Activated naive CD8-positive, alpha-beta T cell treated with anti-CD3 and anti-CD28 coated beads, Interleukin-2, amount 10 ng/mL, durations not matched to agents 7 days and 5 days (primary cell): ENCODE data around the gene BDKRB2. TPM values are rescaled to one million over a fixed set of nuclear protein-coding genes. Genes with fewer than 3 reads are reported as not detected.

Source experiments
- ATAC-seq: fragments of 150-1000 bp; cut with Tn5 transposase; one replicate; pipeline ENCODE4 v1.10.0; 2021; ENCODE audit warnings: low read depth, moderate library complexity
- POLR2A ChIA-PET: fragments of 350-600 bp; sonication (Branson Sonifier 250); formaldehyde crosslinking; loops from one replicate; lab custom pipeline; 2021; ENCODE audit warnings: antibody characterized with exemption; lab: Charles Lee
- DNase-seq: peaks from one replicate; pipeline ENCODE4 v3.0.0; 2021
- H3K27ac Mint-ChIP-seq: one replicate; pipeline ENCODE4 v1.8.0; 2022; ENCODE audit warnings: mild to moderate bottlenecking, mixed read lengths
- H3K27me3 Mint-ChIP-seq: one replicate; pipeline ENCODE4 v1.8.0; 2022; ENCODE audit warnings: mild to moderate bottlenecking, moderate library complexity, mixed read lengths
- H3K36me3 Mint-ChIP-seq: one replicate; pipeline ENCODE4 v1.8.0; 2021; ENCODE audit warnings: mild to moderate bottlenecking, mixed read lengths
- H3K4me1 Mint-ChIP-seq: one replicate; pipeline ENCODE4 v1.8.0; 2021; ENCODE audit warnings: mixed read lengths
- H3K4me3 Mint-ChIP-seq: one replicate; pipeline ENCODE4 v1.8.0; 2022; ENCODE audit warnings: mild to moderate bottlenecking, moderate library complexity, mixed read lengths
- H3K9me3 Mint-ChIP-seq: one replicate; pipeline ENCODE4 v1.8.0; 2021; ENCODE audit warnings: mixed read lengths
- total RNA-seq, 2 experiments: library from RNA; stranded (reverse); gene quantifications; one replicate each; pipeline ENCODE4 v1.2.3, GENCODE V29; 2021

Gene BDKRB2
- total RNA-seq, 2 experiments from 2014 or later: not detected

GRCh38 chr14:96246539-96246847 is 41.9 kb downstream of the BDKRB2 start:
- H3K27me3 Mint-ChIP-seq: peaks cover 4% of the 10 kb centered on the region
- no peaks in the 10 kb centered on the region for H3K4me1 Mint-ChIP-seq
- no peaks in the 10 kb centered on the region for H3K9me3 Mint-ChIP-seq
- H3K36me3 Mint-ChIP-seq: no peaks in the 10 kb centered on the region
- no peak overlapping the region for H3K4me3 Mint-ChIP-seq
- POLR2A ChIA-PET: no interaction called here
- DNase-seq: no peak
- no peak for ATAC-seq
- H3K27ac Mint-ChIP-seq: no peak overlapping the region

DNA sequence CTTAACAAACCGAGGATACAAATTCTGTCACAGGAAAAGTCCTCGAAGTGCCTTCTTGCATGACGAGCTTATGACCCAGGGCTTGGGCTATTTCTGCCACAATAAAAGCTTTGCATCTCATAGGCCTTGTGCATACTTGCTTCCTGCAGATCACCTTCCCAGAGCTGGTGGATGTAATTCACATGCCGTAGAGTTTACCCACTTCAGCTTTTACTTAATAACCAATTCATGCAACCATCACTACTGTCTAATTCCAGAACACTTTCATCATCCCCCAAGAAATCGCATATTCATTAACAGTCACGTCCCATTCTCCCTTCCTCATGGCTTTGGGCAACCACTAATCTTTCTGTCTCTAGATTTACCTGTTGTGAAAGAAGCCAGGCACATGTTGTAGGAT is 42.4 kb downstream of the BDKRB2 start:
- Mint-ChIP-seq H3K27me3 (peaks cover 4% of the 10 kb centered on the region), H3K4me3 (no peak overlapping the region), H3K9me3 (no peaks in the 10 kb centered on the region), H3K36me3 (no peaks in the 10 kb centered on the region), H3K4me1 (no peaks in the 10 kb centered on the region), H3K27ac (no peak overlapping the region)
- no peak for DNase-seq
- no peak for ATAC-seq
- POLR2A ChIA-PET: no interaction called here

DNA sequence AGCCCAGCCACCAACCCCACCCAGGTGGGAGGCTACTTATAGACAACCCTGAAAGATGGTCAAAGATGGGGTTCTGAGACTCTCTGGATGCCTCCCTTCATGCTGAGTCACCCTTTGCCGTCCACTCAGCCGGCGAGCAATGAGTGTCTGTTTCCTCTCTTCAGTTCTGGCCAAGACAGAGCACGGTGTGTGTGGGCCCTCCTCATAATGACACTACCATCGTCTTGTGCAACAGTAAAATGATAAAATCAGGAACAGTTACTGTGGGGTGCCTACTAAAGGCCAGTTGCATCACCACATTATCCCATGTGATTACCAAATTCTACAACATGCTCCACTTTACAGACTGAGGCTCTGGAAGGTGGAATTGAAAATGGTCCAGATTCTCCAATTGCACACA is 44.4 kb downstream of the BDKRB2 start:
- DNase-seq: no peak
- POLR2A ChIA-PET: no interaction called here
- Mint-ChIP-seq H3K27ac (no peak overlapping the region), H3K36me3 (no peaks in the 10 kb centered on the region), H3K27me3 (peaks cover 4% of the 10 kb centered on the region), H3K4me1 (no peaks in the 10 kb centered on the region), H3K4me3 (no peak overlapping the region), H3K9me3 (no peaks in the 10 kb centered on the region)
- no peak for ATAC-seq

DNA sequence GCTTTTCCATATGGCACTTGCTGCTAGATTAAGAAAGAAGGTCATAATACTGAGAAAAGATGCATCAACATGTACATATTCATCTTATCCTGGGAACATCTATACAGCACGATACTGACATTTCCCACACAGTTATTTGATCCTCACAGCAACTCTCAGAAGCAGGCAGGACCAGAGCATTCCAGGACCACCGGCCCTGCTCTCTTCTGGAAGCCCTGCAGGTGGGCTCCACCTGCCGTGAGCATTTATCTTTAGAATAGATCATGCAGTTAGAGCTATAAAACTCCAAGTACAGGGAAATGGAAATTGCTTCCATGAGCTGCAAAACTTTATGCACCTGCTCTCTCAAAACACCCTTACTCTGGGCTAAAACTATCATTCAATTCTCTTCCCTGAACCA is 45.8 kb downstream of the BDKRB2 start:
- Mint-ChIP-seq H3K36me3 (no peaks in the 10 kb centered on the region), H3K4me3 (no peak overlapping the region), H3K27ac (no peak overlapping the region), H3K9me3 (no peaks in the 10 kb centered on the region), H3K4me1 (no peaks in the 10 kb centered on the region), H3K27me3 (peaks cover 4% of the 10 kb centered on the region)
- POLR2A ChIA-PET: no interaction called here
- ATAC-seq (no peak), DNase-seq (no peak)

DNA sequence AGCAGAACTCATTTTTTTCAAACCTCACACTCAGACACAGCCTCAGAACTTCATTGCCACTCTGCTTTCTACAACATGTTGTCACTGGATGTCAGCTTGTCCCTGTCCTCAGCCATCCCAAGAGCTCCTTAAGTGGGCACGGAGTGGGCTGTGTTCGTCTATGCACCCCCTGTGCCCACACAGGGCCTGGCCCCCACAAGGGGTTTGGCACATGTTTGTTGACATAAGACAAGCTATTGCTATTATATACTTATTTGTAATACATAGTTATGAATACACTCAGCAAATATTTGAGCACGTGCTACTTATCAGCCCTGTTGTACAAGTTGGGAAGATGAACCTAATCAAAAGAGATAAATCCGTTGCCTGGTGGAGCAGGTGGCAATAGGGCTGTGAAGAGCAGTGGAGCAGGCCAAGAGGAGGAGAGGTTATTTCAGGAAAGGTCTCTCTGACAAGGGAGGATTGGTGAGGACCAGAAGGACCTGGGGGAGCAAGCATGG is 47.1 kb downstream of the BDKRB2 start:
- no peak for DNase-seq

GRCh38 chr14:96252323-96252998 is 47.8 kb downstream of the BDKRB2 start:
- Mint-ChIP-seq H3K36me3 (no peaks in the 10 kb centered on the region), H3K27ac (no peak overlapping the region), H3K4me3 (no peak overlapping the region), H3K27me3 (peaks cover 9% of the 10 kb centered on the region), H3K4me1 (no peaks in the 10 kb centered on the region), H3K9me3 (no peaks in the 10 kb centered on the region)
- DNase-seq: no peak
- ATAC-seq: no peak
- POLR2A ChIA-PET: no interaction called here

More for the DNA sequence above, 47.1 kb downstream of the BDKRB2 start:
- H3K27ac Mint-ChIP-seq: no peak overlapping the region
- no peak for ATAC-seq
- no peaks in the 10 kb centered on the region for H3K36me3 Mint-ChIP-seq
- no peak overlapping the region for H3K4me3 Mint-ChIP-seq
- POLR2A ChIA-PET: no interaction called here
- H3K27me3 Mint-ChIP-seq: peaks cover 5% of the 10 kb centered on the region
- no peaks in the 10 kb centered on the region for H3K9me3 Mint-ChIP-seq
- H3K4me1 Mint-ChIP-seq: no peaks in the 10 kb centered on the region

GRCh38 chr14:96252999-96253539 is 48.4 kb downstream of the BDKRB2 start:
- ATAC-seq (no peak), DNase-seq (no peak)
- Mint-ChIP-seq H3K36me3 (no peaks in the 10 kb centered on the region), H3K4me3 (no peak overlapping the region), H3K4me1 (no peaks in the 10 kb centered on the region), H3K9me3 (no peaks in the 10 kb centered on the region), H3K27me3 (peaks cover 10% of the 10 kb centered on the region), H3K27ac (no peak overlapping the region)
- POLR2A ChIA-PET: no interaction called here

DNA sequence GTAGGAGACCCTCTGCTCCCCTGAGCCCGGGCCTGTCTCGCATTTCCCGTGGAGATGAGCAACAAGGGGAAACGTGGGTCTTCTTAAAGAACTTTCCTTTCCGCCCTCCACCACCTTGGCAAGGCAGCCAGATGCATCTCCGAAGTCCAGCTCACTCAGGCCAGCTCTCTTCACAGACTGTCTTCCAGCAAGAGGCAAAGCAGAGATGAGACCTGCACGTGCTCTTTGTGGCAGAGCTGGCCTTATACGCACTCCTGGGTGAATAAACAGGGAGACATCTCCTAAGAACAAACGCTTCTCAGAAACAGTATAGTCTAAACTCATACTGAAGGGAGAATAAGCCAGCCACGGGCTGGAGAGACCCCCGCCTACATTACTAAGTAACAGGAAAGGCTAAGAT is 50.0 kb downstream of the BDKRB2 start:
- Mint-ChIP-seq H3K27me3 (peaks cover 10% of the 10 kb centered on the region), H3K4me3 (no peak overlapping the region), H3K27ac (no peak overlapping the region), H3K9me3 (no peaks in the 10 kb centered on the region), H3K4me1 (no peaks in the 10 kb centered on the region), H3K36me3 (no peaks in the 10 kb centered on the region)
- DNase-seq: no peak
- POLR2A ChIA-PET: no interaction called here
- no peak for ATAC-seq

DNA sequence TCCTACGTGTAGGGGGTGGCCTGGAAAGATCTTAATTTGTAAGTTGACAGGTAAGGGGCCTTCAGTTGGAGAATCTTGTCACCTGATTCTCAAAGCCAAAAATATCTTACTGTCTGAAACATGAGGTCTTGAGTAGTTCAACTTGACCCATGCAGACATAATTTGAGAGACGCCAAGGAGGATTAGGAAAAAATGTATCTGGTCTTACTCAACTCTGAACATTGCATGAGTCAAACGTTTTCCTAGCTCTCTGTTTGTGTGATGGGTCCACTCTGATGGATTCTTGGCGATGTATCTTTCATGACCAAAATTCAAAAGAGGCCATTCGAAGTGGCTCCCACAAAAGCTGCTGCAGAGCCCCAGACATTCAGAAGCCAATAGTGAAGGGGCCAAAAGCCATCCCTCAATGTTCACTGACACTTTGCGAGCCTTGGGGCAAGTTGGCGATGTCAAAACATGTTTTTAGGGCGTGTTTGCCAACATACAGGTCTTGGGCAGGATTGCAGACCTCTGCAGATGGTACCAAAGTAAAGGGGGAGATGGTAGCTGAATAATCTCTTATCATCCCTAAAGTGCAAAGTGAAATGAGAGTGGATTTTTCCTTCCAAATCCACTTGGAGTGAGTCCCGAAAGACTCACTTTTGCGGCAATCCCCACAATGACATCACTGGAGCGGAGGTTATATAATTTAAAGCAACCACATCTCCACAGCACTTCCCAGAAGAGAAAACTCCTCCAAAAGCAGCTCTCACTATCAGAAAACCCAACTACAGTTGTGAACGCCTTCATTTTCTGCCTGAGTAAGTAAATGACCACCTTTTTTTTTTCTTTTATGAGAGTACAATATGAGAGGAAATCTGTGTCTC is 51.1 kb downstream of the BDKRB2 start, which contains the start of gene BDKRB1:
TSS of gene BDKRB1 (plus strand) at position 710 of the 866 bp plus-strand sequence. CDS start 7,473 bp downstream, outside the sequence.
- no peak within 1 kb of the TSS for H3K27ac Mint-ChIP-seq
- H3K27me3 Mint-ChIP-seq: peaks cover 12% of the 10 kb centered on the region
- ATAC-seq (no peak), DNase-seq (no peak)
- POLR2A ChIA-PET: no interaction called here
- no peaks in the 10 kb centered on the region for H3K9me3 Mint-ChIP-seq
- no peaks in the 10 kb centered on the region for H3K36me3 Mint-ChIP-seq
- H3K4me1 Mint-ChIP-seq: no peaks in the 10 kb centered on the region
- no peak within 1 kb of the TSS for H3K4me3 Mint-ChIP-seq

GRCh38 chr14:96256407-96256806 is 51.8 kb downstream of the BDKRB2 start:
- no peak overlapping the region for H3K4me3 Mint-ChIP-seq
- H3K9me3 Mint-ChIP-seq: no peaks in the 10 kb centered on the region
- ATAC-seq (no peak), DNase-seq (no peak)
- peaks cover 19% of the 10 kb centered on the region for H3K27me3 Mint-ChIP-seq
- no peaks in the 10 kb centered on the region for H3K36me3 Mint-ChIP-seq
- POLR2A ChIA-PET: no interaction called here
- H3K4me1 Mint-ChIP-seq: no peaks in the 10 kb centered on the region
- H3K27ac Mint-ChIP-seq: no peak overlapping the region

DNA sequence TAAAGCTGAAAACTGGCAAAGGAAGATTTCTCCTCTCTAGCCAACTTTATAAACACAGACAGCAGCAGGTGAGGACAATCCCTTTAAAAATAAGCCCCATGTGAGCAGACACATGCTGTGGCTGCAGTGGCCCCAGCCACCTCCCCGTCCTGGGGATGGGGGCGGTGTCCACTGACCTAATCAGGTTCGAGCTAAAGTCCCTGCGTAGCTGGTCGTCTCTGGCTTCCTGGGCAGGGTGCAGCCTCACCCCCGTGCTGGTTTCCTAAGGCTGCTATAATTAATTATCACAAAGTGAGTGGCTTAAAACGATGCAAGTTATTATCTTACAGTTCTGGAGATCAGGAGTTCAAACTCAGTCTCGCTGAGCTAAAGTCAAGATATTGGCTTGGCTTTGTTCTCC is 52.4 kb downstream of the BDKRB2 start:
- DNase-seq: no peak
- Mint-ChIP-seq H3K4me3 (no peak overlapping the region), H3K36me3 (no peaks in the 10 kb centered on the region), H3K4me1 (no peaks in the 10 kb centered on the region), H3K27me3 (peaks cover 23% of the 10 kb centered on the region), H3K9me3 (no peaks in the 10 kb centered on the region), H3K27ac (no peak overlapping the region)
- POLR2A ChIA-PET: interaction anchor here (0.6 kb wide), 1 partner anchor 208 kb away, joined by 3 read pairs; no protein-coding TSS in a partner anchor
- ATAC-seq: no peak

- POLR2A ChIA-PET: interaction anchor here (0.6 kb wide), 1 partner anchor 209 kb away, joined by 3 read pairs; no protein-coding TSS in a partner anchor
- Mint-ChIP-seq H3K4me3 (no peak overlapping the region), H3K9me3 (no peaks in the 10 kb centered on the region), H3K27me3 (peaks cover 24% of the 10 kb centered on the region), H3K36me3 (no peaks in the 10 kb centered on the region), H3K27ac (no peak overlapping the region), H3K4me1 (no peaks in the 10 kb centered on the region)
- no peak for DNase-seq
- no peak for ATAC-seq
Measured at GRCh38 chr14:96257900-96258299, 53.3 kb downstream of the BDKRB2 start.

DNA sequence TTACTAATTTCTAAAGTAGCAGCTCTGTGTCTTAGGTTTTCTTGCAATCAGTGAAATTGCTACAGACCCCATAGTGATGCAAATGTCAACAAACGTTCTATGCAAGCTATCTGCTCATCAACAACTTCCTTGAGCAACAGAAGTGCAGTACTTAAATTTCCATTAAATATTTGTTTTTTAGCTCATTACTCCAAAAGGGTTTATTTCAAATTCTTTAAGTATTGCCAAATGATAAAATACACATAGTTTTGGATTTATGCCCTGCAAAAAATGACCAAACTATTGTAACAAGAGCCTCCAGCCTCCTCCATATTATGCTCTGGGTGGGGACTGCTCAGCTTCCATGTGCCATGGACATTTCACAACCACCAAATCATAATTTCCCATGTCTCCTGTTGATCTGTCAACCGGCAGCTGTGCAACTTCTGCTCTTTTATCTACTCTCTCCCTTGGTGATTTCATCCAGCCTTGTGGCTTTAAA is 55.7 kb downstream of the BDKRB2 start:
- no peak for DNase-seq
- POLR2A ChIA-PET: no interaction called here
- peaks cover 24% of the 10 kb centered on the region for H3K27me3 Mint-ChIP-seq
- no peaks in the 10 kb centered on the region for H3K4me1 Mint-ChIP-seq
- no peak for ATAC-seq
- H3K4me3 Mint-ChIP-seq: no peak overlapping the region
- H3K36me3 Mint-ChIP-seq: no peaks in the 10 kb centered on the region
- H3K27ac Mint-ChIP-seq: no peak overlapping the region
- H3K9me3 Mint-ChIP-seq: no peaks in the 10 kb centered on the region
